Stimulated activated memory B cell treated with anti-CD40 and anti-IgM and Interleukin-4, amounts not matched to agents 10 μg/mL and 1 μg/mL and 100 μg/mL, for 72 hours (primary cell): ENCODE data around the gene HNMT.
A peak's percentile ranks its signal among the peaks of the same experiment; 100 is the strongest.
"Not testable (repeated sequence)": the region's sequence is repeated elsewhere in the genome, so short reads cannot be mapped to it uniquely, and the experiment has no call there.

Source experiments
- ATAC-seq: fragments of 150-1000 bp; cut with Tn5 transposase; 2 replicates; pipeline ENCODE4 v1.10.0; 2021
- H3K27ac Mint-ChIP-seq: one replicate; pipeline ENCODE4 v1.8.0; 2022; ENCODE audit warnings: mild to moderate bottlenecking, mixed read lengths
- H3K27me3 Mint-ChIP-seq: one replicate; pipeline ENCODE4 v1.8.0; 2022; ENCODE audit warnings: mixed read lengths
- H3K36me3 Mint-ChIP-seq: one replicate; pipeline ENCODE4 v1.8.0; 2022; ENCODE audit warnings: mixed read lengths
- H3K4me1 Mint-ChIP-seq: one replicate; pipeline ENCODE4 v1.8.0; 2022; ENCODE audit warnings: mixed read lengths
- H3K4me3 Mint-ChIP-seq: one replicate; pipeline ENCODE4 v1.8.0; 2022; ENCODE audit warnings: mild to moderate bottlenecking, moderate library complexity, mixed read lengths
- H3K9me3 Mint-ChIP-seq: one replicate; pipeline ENCODE4 v1.8.0; 2022; ENCODE audit warnings: mixed read lengths

The HNMT gene

GRCh38 chr2:137964066-137964858 is at the start of gene HNMT:
Gene HNMT, plus strand, starts transcription at chr2:137964473. Its CDS starts 19 bp downstream, at chr2:137964492.
- Mint-ChIP-seq H3K27ac (no peak within 1 kb of the TSS), H3K9me3 (peaks cover 3% of the 10 kb centered on the region), H3K36me3 (no peaks in the 10 kb centered on the region), H3K4me1 (no peaks in the 10 kb centered on the region), H3K27me3 (peaks cover 10% of the 10 kb centered on the region), H3K4me3 (no peak within 1 kb of the TSS)
- no peak for ATAC-seq

DNA sequence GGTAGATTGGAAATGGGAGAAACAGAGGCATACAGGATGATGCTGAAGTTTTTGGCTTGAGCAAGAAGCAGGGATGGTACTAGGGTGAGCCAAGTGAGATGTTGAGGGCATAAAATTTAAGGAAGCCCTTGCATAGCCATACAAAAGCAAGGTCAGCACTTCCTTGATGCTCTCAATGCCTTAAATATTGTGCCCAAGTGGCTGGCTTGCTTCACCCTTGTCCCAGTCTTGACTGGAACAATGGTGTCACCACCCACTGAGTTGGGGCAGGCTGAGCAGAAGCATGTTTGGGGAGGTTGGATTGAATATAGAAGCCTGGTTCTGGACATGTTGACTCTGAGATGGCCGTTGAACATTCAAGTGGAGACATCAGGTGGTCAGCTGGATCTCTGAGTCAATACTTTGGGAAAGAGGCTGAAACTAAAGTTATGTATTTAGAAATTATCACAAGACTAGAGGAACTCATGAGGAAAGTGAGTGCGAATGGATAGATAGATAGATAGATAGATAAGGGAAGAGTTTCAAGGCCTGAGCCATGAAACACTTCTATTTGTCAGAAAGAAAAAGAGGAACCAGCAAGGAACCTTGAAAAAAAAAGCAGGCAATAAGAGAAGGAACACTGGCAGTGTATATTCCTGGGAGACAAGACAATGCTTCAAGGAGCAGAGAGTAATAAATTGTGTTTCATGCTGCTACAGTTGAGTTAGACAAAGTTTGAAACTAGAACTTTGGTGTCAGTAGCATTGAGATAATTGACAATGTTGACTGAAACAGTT is 43.0 kb upstream of the HNMT start:
- Mint-ChIP-seq H3K4me3 (no peak overlapping the region), H3K27ac (no peak overlapping the region), H3K9me3 (no peaks in the 10 kb centered on the region), H3K27me3 (no peaks in the 10 kb centered on the region), H3K36me3 (no peaks in the 10 kb centered on the region), H3K4me1 (no peaks in the 10 kb centered on the region)
- no peak for ATAC-seq

DNA sequence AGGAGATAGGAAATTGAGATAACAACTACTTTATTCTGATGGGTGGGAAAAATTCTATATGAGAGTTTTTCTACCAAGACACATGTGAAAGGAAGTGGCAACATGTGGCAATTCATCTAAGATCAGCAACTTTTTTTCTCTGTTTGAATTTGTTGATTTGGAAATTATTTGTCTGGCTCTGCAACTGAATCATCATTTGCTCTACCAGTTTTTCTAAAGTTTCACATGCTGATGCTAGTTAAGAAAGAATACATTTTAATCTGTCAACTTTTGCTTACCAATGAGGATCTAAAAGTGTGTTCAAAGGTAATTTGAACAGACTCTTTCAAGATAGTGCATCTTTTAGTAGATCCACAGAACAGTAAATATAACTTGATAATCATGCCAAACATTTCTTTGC is 42.1 kb upstream of the HNMT start:
- H3K4me1 Mint-ChIP-seq, ATAC-seq, H3K4me3 Mint-ChIP-seq, H3K36me3 Mint-ChIP-seq, H3K27ac Mint-ChIP-seq, H3K27me3 Mint-ChIP-seq, H3K9me3 Mint-ChIP-seq: not testable (repeated sequence)

- H3K27me3 Mint-ChIP-seq, result no peaks in the 10 kb centered on the region
Observed at GRCh38 chr2:137924019-137924418, 40.3 kb upstream of the HNMT start.

GRCh38 chr2:137925599-137925998 is 38.7 kb upstream of the HNMT start:
- ATAC-seq, result no peak
- no peak overlapping the region for H3K4me3 Mint-ChIP-seq
- no peaks in the 10 kb centered on the region for H3K4me1 Mint-ChIP-seq
- H3K27ac Mint-ChIP-seq, result no peak overlapping the region
- no peaks in the 10 kb centered on the region for H3K36me3 Mint-ChIP-seq
- no peaks in the 10 kb centered on the region for H3K27me3 Mint-ChIP-seq
- no peaks in the 10 kb centered on the region for H3K9me3 Mint-ChIP-seq

More at GRCh38 chr2:137924019-137924418, 40.3 kb upstream of the HNMT start:
- Mint-ChIP-seq H3K36me3 (no peaks in the 10 kb centered on the region), H3K9me3 (no peaks in the 10 kb centered on the region), H3K27ac (no peak overlapping the region), H3K4me1 (no peaks in the 10 kb centered on the region), H3K4me3 (no peak overlapping the region)
- ATAC-seq, result no peak

- H3K27me3 Mint-ChIP-seq, result no peaks in the 10 kb centered on the region
- no peaks in the 10 kb centered on the region for H3K36me3 Mint-ChIP-seq
- no peak for ATAC-seq
- H3K27ac Mint-ChIP-seq, result no peak overlapping the region
- H3K4me3 Mint-ChIP-seq, result no peak overlapping the region
- H3K4me1 Mint-ChIP-seq, result no peaks in the 10 kb centered on the region
- H3K9me3 Mint-ChIP-seq, result no peaks in the 10 kb centered on the region
Observed at GRCh38 chr2:137927846-137928245, 36.4 kb upstream of the HNMT start.

GRCh38 chr2:137928547-137929518 is 35.4 kb upstream of the HNMT start:
- H3K9me3 Mint-ChIP-seq, result no peaks in the 10 kb centered on the region
- no peak for ATAC-seq
- no peaks in the 10 kb centered on the region for H3K36me3 Mint-ChIP-seq
- H3K4me3 Mint-ChIP-seq, result no peak overlapping the region
- H3K27ac Mint-ChIP-seq, result no peak overlapping the region
- H3K4me1 Mint-ChIP-seq, result no peaks in the 10 kb centered on the region
- H3K27me3 Mint-ChIP-seq, result no peaks in the 10 kb centered on the region

DNA sequence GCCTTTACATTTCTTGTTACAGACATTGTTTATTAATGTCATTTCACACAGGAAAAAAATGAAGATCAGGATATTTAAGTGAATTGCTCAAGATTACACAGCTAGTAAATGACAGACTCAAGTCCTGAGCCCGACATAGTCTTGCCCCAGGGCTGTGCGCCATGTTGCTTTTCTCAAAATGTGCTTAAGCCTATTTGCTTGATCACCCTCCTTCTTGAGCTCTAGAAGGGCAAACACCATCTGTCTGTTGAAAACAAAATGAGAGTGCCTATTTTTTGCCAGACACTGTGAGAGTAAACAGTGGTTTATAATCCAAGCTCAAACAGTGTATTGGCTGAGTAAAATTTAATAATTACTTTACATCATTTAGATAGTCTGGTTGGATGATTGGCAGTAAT is 34.8 kb upstream of the HNMT start:
- Mint-ChIP-seq H3K36me3 (no peaks in the 10 kb centered on the region), H3K9me3 (no peaks in the 10 kb centered on the region), H3K27ac (no peak overlapping the region), H3K4me3 (no peak overlapping the region), H3K27me3 (no peaks in the 10 kb centered on the region), H3K4me1 (no peaks in the 10 kb centered on the region)
- no peak for ATAC-seq

DNA sequence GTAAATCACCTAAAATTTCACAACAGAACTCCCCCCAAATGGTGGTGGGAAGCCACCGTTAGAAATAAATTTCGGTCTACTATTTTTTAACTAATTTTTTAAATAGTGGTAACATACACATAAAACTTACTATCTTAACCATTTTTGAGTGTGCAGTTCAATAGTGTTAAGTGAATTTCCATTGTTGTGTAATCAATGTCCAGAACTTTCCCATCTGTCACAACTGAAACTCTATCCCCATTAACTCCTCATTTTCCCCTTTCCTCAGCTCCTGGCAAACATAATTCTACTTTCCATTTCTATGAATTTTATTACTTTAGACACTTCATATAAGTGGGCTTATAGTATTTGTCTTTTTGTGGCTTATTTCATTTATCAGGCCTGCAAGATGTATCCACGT is 34.1 kb upstream of the HNMT start:
- Mint-ChIP-seq H3K9me3 (no peaks in the 10 kb centered on the region), H3K36me3 (no peaks in the 10 kb centered on the region), H3K27me3 (no peaks in the 10 kb centered on the region), H3K27ac (no peak overlapping the region), H3K4me1 (no peaks in the 10 kb centered on the region), H3K4me3 (no peak overlapping the region)
- no peak for ATAC-seq

GRCh38 chr2:137935591-137935990 is 28.7 kb upstream of the HNMT start:
- H3K4me3 Mint-ChIP-seq, result no peak overlapping the region
- H3K36me3 Mint-ChIP-seq, result no peaks in the 10 kb centered on the region
- H3K4me1 Mint-ChIP-seq, result no peaks in the 10 kb centered on the region
- no peaks in the 10 kb centered on the region for H3K27me3 Mint-ChIP-seq
- no peak for ATAC-seq
- H3K27ac Mint-ChIP-seq, result no peak overlapping the region
- H3K9me3 Mint-ChIP-seq, result no peaks in the 10 kb centered on the region

DNA sequence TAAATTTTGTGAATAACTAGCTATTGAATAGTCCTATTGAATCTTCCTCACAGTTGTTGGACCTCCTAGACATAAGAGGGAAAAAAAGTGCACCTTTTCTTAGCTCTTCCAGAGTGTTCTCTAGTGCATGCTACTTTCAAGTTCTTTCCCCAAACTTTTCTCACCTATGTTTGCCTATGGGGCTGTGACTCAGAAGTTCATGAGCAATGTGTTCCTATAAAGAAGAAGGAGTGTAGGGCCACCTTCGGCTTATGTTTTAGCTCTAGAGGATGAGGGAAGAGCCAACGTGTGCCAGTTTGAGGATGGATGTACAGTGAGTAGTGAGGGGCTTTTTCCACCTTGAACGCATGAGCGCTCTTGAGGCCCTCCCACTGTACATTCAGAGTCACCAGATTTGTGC is 27.0 kb upstream of the HNMT start:
- H3K9me3 Mint-ChIP-seq, result no peaks in the 10 kb centered on the region
- H3K27me3 Mint-ChIP-seq, result no peaks in the 10 kb centered on the region
- H3K36me3 Mint-ChIP-seq, result no peaks in the 10 kb centered on the region
- H3K4me1 Mint-ChIP-seq, result no peaks in the 10 kb centered on the region
- H3K4me3 Mint-ChIP-seq, result no peak overlapping the region
- ATAC-seq, result peak; percentile 31
- no peak overlapping the region for H3K27ac Mint-ChIP-seq

GRCh38 chr2:137937778-137938177 is 26.5 kb upstream of the HNMT start:
- no peaks in the 10 kb centered on the region for H3K27me3 Mint-ChIP-seq
- H3K27ac Mint-ChIP-seq, result no peak overlapping the region
- no peaks in the 10 kb centered on the region for H3K9me3 Mint-ChIP-seq
- H3K4me1 Mint-ChIP-seq, result no peaks in the 10 kb centered on the region
- no peaks in the 10 kb centered on the region for H3K36me3 Mint-ChIP-seq
- ATAC-seq, result no peak
- no peak overlapping the region for H3K4me3 Mint-ChIP-seq

DNA sequence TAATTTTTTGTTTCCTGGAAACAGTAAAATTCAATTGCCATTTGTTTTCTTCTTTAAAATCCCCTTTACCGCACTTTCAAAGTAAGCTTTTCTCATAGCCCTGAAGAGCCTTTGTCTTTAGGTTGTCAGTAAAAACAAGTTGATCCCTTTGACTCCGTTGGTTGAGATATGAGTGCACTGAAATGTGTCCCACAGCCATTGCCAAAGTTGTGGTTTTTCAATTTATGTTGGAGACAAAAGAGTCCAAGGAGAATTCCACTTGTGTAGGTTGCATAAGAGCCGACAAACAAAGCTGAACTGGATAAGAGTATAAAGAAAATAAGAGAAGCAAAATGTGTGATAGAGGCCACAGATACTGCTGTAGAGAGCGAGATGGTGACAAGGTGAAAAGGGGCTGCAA is 26.1 kb upstream of the HNMT start:
- no peak overlapping the region for H3K27ac Mint-ChIP-seq
- H3K9me3 Mint-ChIP-seq, result no peaks in the 10 kb centered on the region
- no peaks in the 10 kb centered on the region for H3K36me3 Mint-ChIP-seq
- no peak overlapping the region for H3K4me3 Mint-ChIP-seq
- no peaks in the 10 kb centered on the region for H3K4me1 Mint-ChIP-seq
- no peak for ATAC-seq
- H3K27me3 Mint-ChIP-seq, result no peaks in the 10 kb centered on the region

GRCh38 chr2:137939026-137939425 is 25.2 kb upstream of the HNMT start:
- Mint-ChIP-seq H3K27me3 (no peaks in the 10 kb centered on the region), H3K27ac (no peak overlapping the region), H3K36me3 (no peaks in the 10 kb centered on the region), H3K9me3 (no peaks in the 10 kb centered on the region), H3K4me3 (no peak overlapping the region), H3K4me1 (no peaks in the 10 kb centered on the region)
- no peak for ATAC-seq

GRCh38 chr2:137940154-137940553 is 24.1 kb upstream of the HNMT start:
- Mint-ChIP-seq H3K27ac (no peak overlapping the region), H3K9me3 (no peaks in the 10 kb centered on the region), H3K4me3 (no peak overlapping the region), H3K27me3 (peaks cover 8% of the 10 kb centered on the region), H3K4me1 (no peaks in the 10 kb centered on the region), H3K36me3 (no peaks in the 10 kb centered on the region)
- no peak for ATAC-seq
